ENCODE measurements around the gene CAMP. TPM values are rescaled to one million over a fixed set of nuclear protein-coding genes. Genes with fewer than 3 reads are reported as not detected.

The CAMP gene
- total RNA-seq, 1 experiment from 2014 or later, result not detected

GRCh38 chr3:48226939-48227338 is 3.6 kb downstream of the CAMP start:
- TF ChIP-seq EZH2 (IDR thresholded peaks at IDR 0.05; ENCODE audit: borderline replicate concordance, low read depth, low read length, poor library complexity, severe bottlenecking) (no peak), CTCF (conservative IDR thresholded peaks at IDR 0.05; ENCODE audit: low read depth, low read length) (no peak)
- CTCF ChIA-PET, result no interaction called here
- intact Hi-C loops (cut with micrococcal nuclease; ENCODE audit: unreplicated experiment), result no loop called here
- Histone ChIP-seq H3K9me3 (ENCODE audit: low read depth, low read length, poor library complexity, severe bottlenecking) (no peaks in the 10 kb centered on the region), H3K36me3 (ENCODE audit: insufficient read depth, low read length, poor library complexity, severe bottlenecking) (no peaks in the 10 kb centered on the region), H3K4me3 (ENCODE audit: low read depth, low read length, poor library complexity, severe bottlenecking) (no peak overlapping the region), H3K27ac (ENCODE audit: low read depth, low read length, poor library complexity, severe bottlenecking) (no peak overlapping the region), H3K4me1 (ENCODE audit: insufficient read depth, low read length, poor library complexity, severe bottlenecking) (no peaks in the 10 kb centered on the region), H3K27me3 (replicated peaks; ENCODE audit: insufficient read depth, low read depth, low read length, poor library complexity) (no peaks in the 10 kb centered on the region)
- DNase-seq (ENCODE audit: low spot score), result no peak
- POLR2A ChIA-PET (ENCODE audit: low non-redundant PET), result no interaction called here
- BruUV-seq (replicated peaks), result no TSS peak

- Histone ChIP-seq H3K36me3 (ENCODE audit: insufficient read depth, low read length, poor library complexity, severe bottlenecking) (no peaks in the 10 kb centered on the region), H3K4me3 (ENCODE audit: low read depth, low read length, poor library complexity, severe bottlenecking) (no peak overlapping the region), H3K9me3 (ENCODE audit: low read depth, low read length, poor library complexity, severe bottlenecking) (no peaks in the 10 kb centered on the region), H3K4me1 (ENCODE audit: insufficient read depth, low read length, poor library complexity, severe bottlenecking) (peaks cover 11% of the 10 kb centered on the region), H3K27me3 (replicated peaks; ENCODE audit: insufficient read depth, low read depth, low read length, poor library complexity) (no peaks in the 10 kb centered on the region), H3K27ac (ENCODE audit: low read depth, low read length, poor library complexity, severe bottlenecking) (no peak overlapping the region)
- CTCF ChIA-PET, result interaction anchor here (1.4 kb wide), 1 partner anchor 204 kb away, joined by 3 read pairs; no protein-coding TSS in a partner anchor
- intact Hi-C loops (cut with micrococcal nuclease; ENCODE audit: unreplicated experiment), result loop anchor here (1.0 to 5.0 kb wide), 2 partner anchors 204 to 315 kb away; no protein-coding TSS in a partner anchor
- BruUV-seq (replicated peaks), result no TSS peak
- no peak for DNase-seq (ENCODE audit: low spot score)
- TF ChIP-seq CTCF (conservative IDR thresholded peaks at IDR 0.05; ENCODE audit: low read depth, low read length), result no peak
- no peak for TF ChIP-seq EZH2 (IDR thresholded peaks at IDR 0.05; ENCODE audit: borderline replicate concordance, low read depth, low read length, poor library complexity, severe bottlenecking)
- POLR2A ChIA-PET (ENCODE audit: low non-redundant PET), result no interaction called here
These were observed 8.9 kb downstream of the CAMP start for GRCh38 chr3:48232232-48232631.

GRCh38 chr3:48232734-48233133 is 9.4 kb downstream of the CAMP start:
- TF ChIP-seq EZH2 (IDR thresholded peaks at IDR 0.05; ENCODE audit: borderline replicate concordance, low read depth, low read length, poor library complexity, severe bottlenecking) (no peak), CTCF (conservative IDR thresholded peaks at IDR 0.05; ENCODE audit: low read depth, low read length) (peak; percentile 73)
- H3K4me1 ChIP-seq (ENCODE audit: insufficient read depth, low read length, poor library complexity, severe bottlenecking), result peaks cover 11% of the 10 kb centered on the region
- H3K36me3 ChIP-seq (ENCODE audit: insufficient read depth, low read length, poor library complexity, severe bottlenecking), result no peaks in the 10 kb centered on the region
- no peak overlapping the region for H3K27ac ChIP-seq (ENCODE audit: low read depth, low read length, poor library complexity, severe bottlenecking)
- no TSS peak for BruUV-seq (replicated peaks)
- DNase-seq (ENCODE audit: low spot score), result peak; percentile 85
- no peak overlapping the region for H3K4me3 ChIP-seq (ENCODE audit: low read depth, low read length, poor library complexity, severe bottlenecking)
- no peaks in the 10 kb centered on the region for H3K9me3 ChIP-seq (ENCODE audit: low read depth, low read length, poor library complexity, severe bottlenecking)
- POLR2A ChIA-PET (ENCODE audit: low non-redundant PET), result no interaction called here
- intact Hi-C loops (cut with micrococcal nuclease; ENCODE audit: unreplicated experiment), result loop anchor here (1.0 to 5.0 kb wide), 2 partner anchors 204 to 315 kb away; no protein-coding TSS in a partner anchor
- CTCF ChIA-PET, result no interaction called here
- H3K27me3 ChIP-seq (replicated peaks; ENCODE audit: insufficient read depth, low read depth, low read length, poor library complexity), result no peaks in the 10 kb centered on the region
